Sigmoid colon (tissue), 4 donors: ENCODE data around the gene CHAT.

Experiments
- EP300 ChIP-seq, 4 donors: sonication (generic); formaldehyde crosslinking; IDR thresholded peaks; one replicate each; pipeline ENCODE4 v1.6.1; 2017; ENCODE audit warnings: antibody characterized with exemption in 4 of 4
- POLR2A ChIP-seq, 2 donors: fragments of 450-650 bp; IDR thresholded peaks; one replicate each; pipeline ENCODE4 v1.6.1; 2016; ENCODE audit warnings: antibody characterized with exemption in 2 of 2, mild to moderate bottlenecking in 2 of 2, moderate library complexity in 2 of 2

DNA sequence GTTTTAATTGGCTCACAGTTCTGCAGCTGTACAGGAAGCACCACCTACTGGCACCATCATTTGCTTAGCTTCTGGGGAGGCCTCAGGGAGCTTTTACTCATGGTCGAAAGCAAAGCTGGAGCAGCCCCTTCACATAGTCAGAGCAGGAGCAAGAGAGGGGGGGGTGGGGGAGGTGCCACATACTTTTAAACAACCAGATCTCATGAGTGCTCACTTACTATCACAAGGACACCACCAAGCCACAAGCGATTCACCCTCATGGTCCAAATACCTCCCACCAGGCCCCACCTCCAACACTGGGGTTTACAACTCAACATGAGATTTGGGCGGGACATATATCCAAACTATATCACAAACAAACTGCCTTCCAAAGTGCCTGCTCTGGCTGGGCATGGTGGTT lies 35.4 kb upstream of the CHAT start:
- TF ChIP-seq EP300 (IDR thresholded peaks at IDR 0.05) (no peak), POLR2A (IDR thresholded peaks at IDR 0.05) (no peak)
